Colonic mucosa (tissue), 4 donors: ENCODE data around the gene CYP1B1. TPM values are rescaled to one million over a fixed set of nuclear protein-coding genes. Genes with fewer than 3 reads are reported as not detected.

Source experiments
- DNase-seq: peaks from one replicate; pipeline ENCODE4 v3.0.0-alpha.2; 2020
- H3K27ac ChIP-seq: fragments of 200-600 bp; one replicate; pipeline ENCODE4 v1.8.0; 2021
- H3K27me3 ChIP-seq: fragments of 200-600 bp; one replicate; pipeline ENCODE4 v1.8.0; 2021
- H3K36me3 ChIP-seq: fragments of 200-600 bp; one replicate; pipeline ENCODE4 v1.8.0; 2021
- H3K4me1 ChIP-seq: fragments of 200-600 bp; one replicate; pipeline ENCODE4 v1.8.0; 2021; ENCODE audit warnings: mild to moderate bottlenecking
- H3K4me3 ChIP-seq: fragments of 200-600 bp; one replicate; pipeline ENCODE4 v1.8.0; 2021
- H3K9ac ChIP-seq, 2 donors: one replicate each; pipeline ENCODE4 v1.7.0; 2013; ENCODE audit warnings: control low read depth in 2 of 2, low read depth in 2 of 2, low read length in 2 of 2
- H3K9me3 ChIP-seq: fragments of 200-600 bp; one replicate; pipeline ENCODE4 v1.8.0; 2021
- CTCF ChIP-seq: fragments of 200-600 bp; IDR thresholded peaks from one replicate; pipeline ENCODE4 v1.8.0; 2022; ENCODE audit warnings: antibody characterized with exemption, mild to moderate bottlenecking
- intact Hi-C: fragments of 100-400 bp; cut with DNase I; formaldehyde crosslinking; loops from one replicate; pipeline ENCODE4 v1.14.1; 2022
- total RNA-seq, 2 donors: library from RNA; stranded (reverse); fragmentation: NEBNext Ultra II Directional in 1 of 2; extraction: Animal tissue kit (Norgen Biotek cat#: 25700) in 1 of 2; gene quantifications; one replicate each; pipeline ENCODE4 v1.2.1, GENCODE V29; 2021
- donor health status: healthy.
- donor health status: DM: no; HTN: no; CAD: no.
- donor health status: DM: no; HTN: no; CAD: no.

Gene CYP1B1
- total RNA-seq, 2 donors from 2014 or later: 1.3 to 3.5 TPM

- Histone ChIP-seq H3K4me3 (no peak overlapping the region), H3K9ac (no peak overlapping the region), H3K27ac (no peak overlapping the region), H3K27me3 (no peaks in the 10 kb centered on the region), H3K9me3 (no peaks in the 10 kb centered on the region), H3K36me3 (no peaks in the 10 kb centered on the region), H3K4me1 (no peaks in the 10 kb centered on the region)
- no peak for DNase-seq
- intact Hi-C loops: no loop called here
- no peak for TF ChIP-seq CTCF
Observed at GRCh38 chr2:38106405-38107094, 30.6 kb upstream of the CYP1B1 start.

- no peak for DNase-seq
- Histone ChIP-seq H3K9me3 (no peaks in the 10 kb centered on the region), H3K9ac (no peak overlapping the region), H3K4me1 (no peaks in the 10 kb centered on the region), H3K36me3 (no peaks in the 10 kb centered on the region), H3K27me3 (no peaks in the 10 kb centered on the region), H3K27ac (no peak overlapping the region), H3K4me3 (no peak overlapping the region)
- intact Hi-C loops: no loop called here
- no peak for TF ChIP-seq CTCF
Observed at GRCh38 chr2:38105922-38106321, 30.0 kb upstream of the CYP1B1 start.

- no peak for TF ChIP-seq CTCF
- Histone ChIP-seq H3K9ac (no peak overlapping the region), H3K4me1 (no peaks in the 10 kb centered on the region), H3K36me3 (no peaks in the 10 kb centered on the region), H3K27ac (no peak overlapping the region), H3K4me3 (no peak overlapping the region), H3K9me3 (no peaks in the 10 kb centered on the region), H3K27me3 (no peaks in the 10 kb centered on the region)
- intact Hi-C loops: no loop called here
- no peak for DNase-seq
Observed at GRCh38 chr2:38104598-38104997, 28.6 kb upstream of the CYP1B1 start.

GRCh38 chr2:38100328-38100727, 24.4 kb upstream of the CYP1B1 start:
- H3K9me3 ChIP-seq: no peaks in the 10 kb centered on the region
- H3K4me3 ChIP-seq: no peak overlapping the region
- no peaks in the 10 kb centered on the region for H3K36me3 ChIP-seq
- H3K4me1 ChIP-seq: peaks cover 4% of the 10 kb centered on the region
- intact Hi-C loops: no loop called here
- H3K27me3 ChIP-seq: no peaks in the 10 kb centered on the region
- H3K27ac ChIP-seq: no peak overlapping the region
- DNase-seq: no peak
- no peak overlapping the region for H3K9ac ChIP-seq
- TF ChIP-seq CTCF: no peak

DNA sequence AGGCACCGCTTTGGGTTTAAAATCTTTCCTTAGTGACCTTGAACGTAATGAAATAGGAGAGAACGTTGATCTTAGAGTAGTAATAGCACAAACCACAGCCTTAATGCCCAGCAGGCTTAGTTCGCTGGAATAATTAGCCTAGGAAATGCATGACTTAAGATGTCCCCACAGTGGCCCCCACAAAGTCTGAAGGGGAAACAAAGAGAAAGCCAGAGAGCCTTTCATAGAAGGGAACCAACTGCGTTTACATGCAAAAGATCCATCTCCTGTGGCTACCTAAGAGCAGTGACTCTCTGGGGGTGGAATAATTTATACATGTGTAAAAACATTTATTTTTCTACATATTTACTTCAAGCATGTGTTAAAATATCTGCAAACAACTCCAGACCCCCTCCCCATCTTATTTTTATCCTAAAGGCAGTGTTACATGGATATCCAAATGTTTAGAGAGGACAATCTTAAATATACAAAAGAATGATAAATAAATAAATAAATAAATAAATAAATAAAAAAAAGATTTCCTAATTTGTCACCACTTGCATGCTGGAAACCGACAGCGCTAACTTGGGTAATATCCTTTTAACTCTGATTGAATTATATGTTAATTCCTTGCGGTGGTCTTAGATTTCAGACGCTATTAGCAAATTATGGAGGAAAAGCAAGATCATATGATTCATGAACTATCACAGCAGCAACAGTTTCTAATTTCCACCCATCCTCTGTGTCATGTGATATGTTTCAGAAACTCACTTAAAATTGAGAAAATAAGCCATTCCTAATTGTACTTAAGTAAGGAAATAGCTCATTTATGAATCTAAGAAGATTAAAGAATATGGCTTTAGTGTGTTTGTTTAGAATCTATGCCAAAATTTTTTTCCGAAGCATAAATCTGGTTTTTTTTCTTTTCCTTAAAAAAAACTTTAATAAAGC, 23.4 kb upstream of the CYP1B1 start:
- H3K9me3 ChIP-seq: no peaks in the 10 kb centered on the region
- no peak overlapping the region for H3K4me3 ChIP-seq
- DNase-seq: no peak
- no peak for TF ChIP-seq CTCF
- no peak overlapping the region for H3K9ac ChIP-seq
- H3K4me1 ChIP-seq: peaks cover 4% of the 10 kb centered on the region
- intact Hi-C loops: no loop called here
- H3K27ac ChIP-seq: no peak overlapping the region
- H3K36me3 ChIP-seq: no peaks in the 10 kb centered on the region
- H3K27me3 ChIP-seq: no peaks in the 10 kb centered on the region
